ENCODE results near the gene SFRP2.

Gene SFRP2

GRCh38 chr4:153776601-153777000 lies 12.3 kb downstream of the SFRP2 start:
- no CpG with 5 or more reads among the region's 3 CpGs for WGBS (ENCODE audit: insufficient coverage, insufficient read length)
- Histone ChIP-seq H3K27me3 (ENCODE audit: control insufficient read depth, insufficient read depth, low read length) (no peaks in the 10 kb centered on the region), H3K9me3 (ENCODE audit: control insufficient read depth, insufficient read depth, low read length) (no peaks in the 10 kb centered on the region), H3K4me1 (ENCODE audit: control insufficient read depth, insufficient read depth, low read length) (no peaks in the 10 kb centered on the region), H3K27ac (ENCODE audit: low read length) (no peak overlapping the region), H3K36me3 (ENCODE audit: control insufficient read depth, insufficient read depth, low read length) (peaks cover 5% of the 10 kb centered on the region; the same call in 1 of the 2 replicates), H3K4me3 (ENCODE audit: low read length) (no peak overlapping the region)
- no peak for DNase-seq (ENCODE audit: low read depth, low spot score)

- H3K4me3 ChIP-seq (ENCODE audit: low read length), result no peak overlapping the region
- DNase-seq (ENCODE audit: low read depth, low spot score), result no peak
- no peaks in the 10 kb centered on the region for H3K27me3 ChIP-seq (ENCODE audit: control insufficient read depth, insufficient read depth, low read length)
- WGBS (ENCODE audit: insufficient coverage, insufficient read length), result no CpG with 5 or more reads among the region's 2 CpGs
- no peak overlapping the region for H3K27ac ChIP-seq (ENCODE audit: low read length)
- H3K36me3 ChIP-seq (ENCODE audit: control insufficient read depth, insufficient read depth, low read length), result no peaks in the 10 kb centered on the region
- H3K4me1 ChIP-seq (ENCODE audit: control insufficient read depth, insufficient read depth, low read length), result no peaks in the 10 kb centered on the region
- H3K9me3 ChIP-seq (ENCODE audit: control insufficient read depth, insufficient read depth, low read length), result no peaks in the 10 kb centered on the region
Measured at GRCh38 chr4:153773236-153773690, 15.6 kb downstream of the SFRP2 start.

- no peaks in the 10 kb centered on the region for H3K36me3 ChIP-seq (ENCODE audit: control insufficient read depth, insufficient read depth, low read length)
- no peak overlapping the region for H3K27ac ChIP-seq (ENCODE audit: low read length)
- no peaks in the 10 kb centered on the region for H3K27me3 ChIP-seq (ENCODE audit: control insufficient read depth, insufficient read depth, low read length)
- H3K4me3 ChIP-seq (ENCODE audit: low read length), result no peak overlapping the region
- no peak for DNase-seq (ENCODE audit: low read depth, low spot score)
- H3K4me1 ChIP-seq (ENCODE audit: control insufficient read depth, insufficient read depth, low read length), result no peaks in the 10 kb centered on the region
- no peaks in the 10 kb centered on the region for H3K9me3 ChIP-seq (ENCODE audit: control insufficient read depth, insufficient read depth, low read length)
Measured at GRCh38 chr4:153771046-153771445, 17.8 kb downstream of the SFRP2 start.

- Histone ChIP-seq H3K36me3 (ENCODE audit: control insufficient read depth, insufficient read depth, low read length) (no peaks in the 10 kb centered on the region), H3K9me3 (ENCODE audit: control insufficient read depth, insufficient read depth, low read length) (no peaks in the 10 kb centered on the region), H3K27me3 (ENCODE audit: control insufficient read depth, insufficient read depth, low read length) (no peaks in the 10 kb centered on the region), H3K4me1 (ENCODE audit: control insufficient read depth, insufficient read depth, low read length) (no peaks in the 10 kb centered on the region), H3K27ac (ENCODE audit: low read length) (no peak overlapping the region), H3K4me3 (ENCODE audit: low read length) (no peak overlapping the region)
- no peak for DNase-seq (ENCODE audit: low read depth, low spot score)
- no CpG with 5 or more reads among the region's 6 CpGs for WGBS (ENCODE audit: insufficient coverage, insufficient read length)
Measured at GRCh38 chr4:153766758-153767157, 22.1 kb downstream of the SFRP2 start.

- Histone ChIP-seq H3K27ac (ENCODE audit: low read length) (no peak overlapping the region), H3K36me3 (ENCODE audit: control insufficient read depth, insufficient read depth, low read length) (no peaks in the 10 kb centered on the region), H3K4me1 (ENCODE audit: control insufficient read depth, insufficient read depth, low read length) (no peaks in the 10 kb centered on the region), H3K9me3 (ENCODE audit: control insufficient read depth, insufficient read depth, low read length) (no peaks in the 10 kb centered on the region), H3K4me3 (ENCODE audit: low read length) (no peak overlapping the region), H3K27me3 (ENCODE audit: control insufficient read depth, insufficient read depth, low read length) (no peaks in the 10 kb centered on the region)
- DNase-seq (ENCODE audit: low read depth, low spot score), result no peak
- no CpG with 5 or more reads among the region's 8 CpGs for WGBS (ENCODE audit: insufficient coverage, insufficient read length)
Measured at GRCh38 chr4:153765894-153766293, 23.0 kb downstream of the SFRP2 start.

- Histone ChIP-seq H3K4me3 (ENCODE audit: low read length) (no peak overlapping the region), H3K27ac (ENCODE audit: low read length) (no peak overlapping the region), H3K4me1 (ENCODE audit: control insufficient read depth, insufficient read depth, low read length) (peaks cover 2% of the 10 kb centered on the region; the same call in 1 of the 2 replicates), H3K27me3 (ENCODE audit: control insufficient read depth, insufficient read depth, low read length) (no peaks in the 10 kb centered on the region), H3K36me3 (ENCODE audit: control insufficient read depth, insufficient read depth, low read length) (no peaks in the 10 kb centered on the region), H3K9me3 (ENCODE audit: control insufficient read depth, insufficient read depth, low read length) (no peaks in the 10 kb centered on the region)
- no CpG with 5 or more reads among the region's 5 CpGs for WGBS (ENCODE audit: insufficient coverage, insufficient read length)
- DNase-seq (ENCODE audit: low read depth, low spot score), result no peak
Measured at GRCh38 chr4:153764601-153765368, 24.1 kb downstream of the SFRP2 start.

GRCh38 chr4:153763404-153763803 lies 25.5 kb downstream of the SFRP2 start:
- H3K36me3 ChIP-seq (ENCODE audit: control insufficient read depth, insufficient read depth, low read length), result no peaks in the 10 kb centered on the region
- H3K4me3 ChIP-seq (ENCODE audit: low read length), result no peak overlapping the region
- peaks cover 2% of the 10 kb centered on the region; the same call in 1 of the 2 replicates for H3K4me1 ChIP-seq (ENCODE audit: control insufficient read depth, insufficient read depth, low read length)
- no peak for DNase-seq (ENCODE audit: low read depth, low spot score)
- no peaks in the 10 kb centered on the region for H3K9me3 ChIP-seq (ENCODE audit: control insufficient read depth, insufficient read depth, low read length)
- no CpG with 5 or more reads among the region's 1 CpG for WGBS (ENCODE audit: insufficient coverage, insufficient read length)
- H3K27me3 ChIP-seq (ENCODE audit: control insufficient read depth, insufficient read depth, low read length), result no peaks in the 10 kb centered on the region
- H3K27ac ChIP-seq (ENCODE audit: low read length), result no peak overlapping the region

GRCh38 chr4:153759407-153760316 lies 29.2 kb downstream of the SFRP2 start, which contains the start of gene RNF175:
Gene RNF175 (minus strand): TSS chr4:153760024. CDS start chr4:153759862, 162 bp downstream.
- Histone ChIP-seq H3K36me3 (ENCODE audit: control insufficient read depth, insufficient read depth, low read length) (no peaks in the 10 kb centered on the region), H3K27ac (ENCODE audit: low read length) (no peak within 1 kb of the TSS), H3K9me3 (ENCODE audit: control insufficient read depth, insufficient read depth, low read length) (no peaks in the 10 kb centered on the region), H3K4me3 (ENCODE audit: low read length) (peak within 1 kb of the TSS; percentile 76), H3K4me1 (ENCODE audit: control insufficient read depth, insufficient read depth, low read length) (peaks cover 4% of the 10 kb centered on the region; the same call in 1 of the 2 replicates), H3K27me3 (ENCODE audit: control insufficient read depth, insufficient read depth, low read length) (no peaks in the 10 kb centered on the region)
- no CpG with 5 or more reads among the region's 76 CpGs for WGBS (ENCODE audit: insufficient coverage, insufficient read length)
- no peak for DNase-seq (ENCODE audit: low read depth, low spot score)

- H3K27ac ChIP-seq (ENCODE audit: low read length), result no peak overlapping the region
- no peak for DNase-seq (ENCODE audit: low read depth, low spot score)
- H3K36me3 ChIP-seq (ENCODE audit: control insufficient read depth, insufficient read depth, low read length), result no peaks in the 10 kb centered on the region
- H3K4me3 ChIP-seq (ENCODE audit: low read length), result peak overlapping the region; percentile 76; the same call in 1 of the 2 replicates
- H3K27me3 ChIP-seq (ENCODE audit: control insufficient read depth, insufficient read depth, low read length), result no peaks in the 10 kb centered on the region
- no peaks in the 10 kb centered on the region for H3K9me3 ChIP-seq (ENCODE audit: control insufficient read depth, insufficient read depth, low read length)
- WGBS (ENCODE audit: insufficient coverage, insufficient read length), result no CpG with 5 or more reads among the region's 15 CpGs
- peaks cover 4% of the 10 kb centered on the region; the same call in 1 of the 2 replicates for H3K4me1 ChIP-seq (ENCODE audit: control insufficient read depth, insufficient read depth, low read length)
Measured at GRCh38 chr4:153758688-153759406, 30.0 kb downstream of the SFRP2 start.

- no peaks in the 10 kb centered on the region for H3K27me3 ChIP-seq (ENCODE audit: control insufficient read depth, insufficient read depth, low read length)
Measured at GRCh38 chr4:153758136-153758535, 30.7 kb downstream of the SFRP2 start.

More at GRCh38 chr4:153758136-153758535, 30.7 kb downstream of the SFRP2 start:
- H3K4me1 ChIP-seq (ENCODE audit: control insufficient read depth, insufficient read depth, low read length), result peaks cover 4% of the 10 kb centered on the region; the same call in 1 of the 2 replicates
- no peaks in the 10 kb centered on the region for H3K36me3 ChIP-seq (ENCODE audit: control insufficient read depth, insufficient read depth, low read length)
- DNase-seq (ENCODE audit: low read depth, low spot score), result no peak
- H3K27ac ChIP-seq (ENCODE audit: low read length), result no peak overlapping the region
- WGBS (ENCODE audit: insufficient coverage, insufficient read length), result no CpG with 5 or more reads among the region's 2 CpGs
- no peak overlapping the region for H3K4me3 ChIP-seq (ENCODE audit: low read length)
- H3K9me3 ChIP-seq (ENCODE audit: control insufficient read depth, insufficient read depth, low read length), result no peaks in the 10 kb centered on the region
